HepG2 (cell line): ENCODE results near the gene UBTF. TPM values are rescaled to one million over a fixed set of nuclear protein-coding genes. Genes with fewer than 3 reads are reported as not detected.

ENCODE experiments used
- AKAP8 ChIP-seq: sonication (generic); formaldehyde crosslinking; IDR thresholded peaks from 2 replicates; pipeline ENCODE4 v1.5.1; 2020; ENCODE audit warnings: mild to moderate bottlenecking, missing genetic modification reagents
- DNMT3B ChIP-seq: conservative IDR thresholded peaks from 2 replicates; pipeline ENCODE4 v1.6.1; 2016; ENCODE audit warnings: missing biosample characterization, control low read depth
- EED ChIP-seq: sonication (generic); formaldehyde crosslinking; IDR thresholded peaks from 2 replicates; pipeline ENCODE4 v1.5.0; 2020; ENCODE audit warnings: mild to moderate bottlenecking, missing genetic modification reagents
- EHMT2 ChIP-seq: fragments of 200-600 bp; sonication (generic); IDR thresholded peaks from 2 replicates; pipeline ENCODE4 v1.7.0; 2017; ENCODE audit warnings: antibody characterized with exemption, low read depth, low read length, borderline replicate concordance
- GPN1 ChIP-seq: sonication (generic); formaldehyde crosslinking; IDR thresholded peaks from 2 replicates; pipeline ENCODE4 v1.5.1; 2020; ENCODE audit warnings: missing genetic modification reagents, borderline replicate concordance
- MTF1 ChIP-seq: sonication (generic); formaldehyde crosslinking; IDR thresholded peaks from 2 replicates; pipeline ENCODE4 v1.5.0; 2020; ENCODE audit warnings: missing genetic modification reagents
- NFKBIZ ChIP-seq: IDR thresholded peaks from 2 replicates; pipeline ENCODE4 v1.6.1; 2018; ENCODE audit warnings: missing genetic modification reagents, missing compliant biosample characterization
- POGZ ChIP-seq: sonication (generic); formaldehyde crosslinking; IDR thresholded peaks from 2 replicates; pipeline ENCODE4 v1.4.0; 2020; ENCODE audit warnings: mild to moderate bottlenecking, missing genetic modification reagents
- RAD21 ChIP-seq: fragments of 450-650 bp; formaldehyde crosslinking; IDR thresholded peaks from 2 replicates; pipeline ENCODE4 v1.5.0; 2020; ENCODE audit warnings: mild to moderate bottlenecking
- SAFB2 ChIP-seq: sonication (generic); formaldehyde crosslinking; IDR thresholded peaks from 2 replicates; pipeline ENCODE4 v1.5.1; 2020; ENCODE audit warnings: missing genetic modification reagents, low read depth, mild to moderate bottlenecking, borderline replicate concordance
- SMAD1 ChIP-seq: sonication (generic); formaldehyde crosslinking; IDR thresholded peaks from 2 replicates; pipeline ENCODE4 v1.4.0; 2020; ENCODE audit warnings: missing genetic modification reagents, low read depth, mild to moderate bottlenecking, borderline replicate concordance
- SMC3 ChIP-seq: IDR thresholded peaks from 2 replicates; pipeline ENCODE4 v1.6.1; 2011; ENCODE audit warnings: low read length, improper control_type of control experiment
- ZNF235 ChIP-seq: sonication (generic); formaldehyde crosslinking; IDR thresholded peaks from 2 replicates; pipeline ENCODE4 v1.8.1; 2023; ENCODE audit warnings: mild to moderate bottlenecking, missing genetic modification reagents, borderline replicate concordance
- ZNF3 ChIP-seq: IDR thresholded peaks from 2 replicates; pipeline ENCODE4 v1.7.0; 2017; ENCODE audit warnings: inconsistent platforms
- ZNF44 ChIP-seq: sonication (generic); formaldehyde crosslinking; IDR thresholded peaks from 2 replicates; pipeline ENCODE4 v1.5.1; 2020; ENCODE audit warnings: mild to moderate bottlenecking, missing genetic modification reagents
- ZNF75D ChIP-seq: sonication (generic); formaldehyde crosslinking; IDR thresholded peaks from 2 replicates; pipeline ENCODE4 v1.8.1; 2023; ENCODE audit warnings: missing genetic modification reagents, mild to moderate bottlenecking, borderline replicate concordance
- ZNF776 ChIP-seq: sonication (generic); formaldehyde crosslinking; IDR thresholded peaks from 2 replicates; pipeline ENCODE4 v1.4.0; 2020; ENCODE audit warnings: mild to moderate bottlenecking, missing genetic modification reagents
- polyA plus RNA-seq, 8 experiments: library from polyadenylated mRNA; depleted of rRNA in 3 of 8; stranded (reverse) in 7 of 8; unstranded in 1 of 8; fragments of >200 nt; fragmentation: Illumina TruSeq in 4 of 8; extraction: Trizol in 4 of 8; gene quantifications; 2 replicates each; pipeline versions ENCODE4 v1.2.1 to v1.2.3, GENCODE V29; 2011 to 2016; ENCODE audit warnings: low read depth in 4 of 8, missing spikeins in 1 of 8, mixed read lengths in 1 of 8; ENCODE audit not compliant: insufficient read depth in 1 of 8
- total RNA-seq, 5 experiments: library from RNA; depleted of rRNA; stranded (reverse); fragments of >200 nt; fragmentation: Illumina TruSeq; extraction: Trizol; gene quantifications; 2 replicates each; pipeline ENCODE4 v1.2.3, GENCODE V29; 2016; ENCODE audit warnings: low read depth in 1 of 5

UBTF gene
- total and polyA plus RNA-seq, 2 of the 13 experiments (the other 11 are each of a cell fraction or from before 2014, with no cell fraction given), result 15.2 to 60.9 TPM

GRCh38 chr17:44203731-44204440 lies 15.6 kb downstream of the UBTF start (continued):
- TF ChIP-seq SAFB2 (CRISPR knock-in tag) (no peak), NFKBIZ (no peak), ZNF75D (CRISPR knock-in tag) (no peak), ZNF776 (CRISPR knock-in tag) (no peak), ZNF44 (CRISPR knock-in tag) (0 out of 2 replicates have a peak, but pooled peaks have one; percentile 44), EHMT2 (no peak), GPN1 (no peak), MTF1 (no peak), RAD21 (CRISPR knock-in tag) (peak; percentile 54; the same call in 1 of the 2 replicates), DNMT3B (CRISPR knock-in tag) (no peak), SMAD1 (CRISPR knock-in tag) (no peak), ZNF3 (CRISPR knock-in tag) (no peak), EED (no peak), ZNF235 (no peak), SMC3 (peak; percentile 80), POGZ (CRISPR knock-in tag) (no peak), AKAP8 (CRISPR knock-in tag) (no peak)
